Fibroblast of lung (primary cell): Measurements from ENCODE around the gene CIB4. TPM values are rescaled to one million over a fixed set of nuclear protein-coding genes. Genes with fewer than 3 reads are reported as not detected.
"Not testable (repeated sequence)": the region's sequence is repeated elsewhere in the genome, so short reads cannot be mapped to it uniquely, and the experiment has no call there.

Experiments used
- DNase-seq, 2 donors: peaks; one replicate each; pipeline versions ENCODE4 v3.0.0 to v3.0.0-alpha.2; 2010; ENCODE audit warnings: low read depth in 2 of 2
- H2AFZ ChIP-seq: 2 replicates; pipeline ENCODE4 v1.5.1; 2012; ENCODE audit warnings: low read length, control low read depth, inconsistent platforms
- H3K27ac ChIP-seq: 2 replicates; pipeline ENCODE4 v1.5.1; 2011; ENCODE audit warnings: low read length, control low read depth; ENCODE audit not compliant: insufficient read depth
- H3K27me3 ChIP-seq: 2 replicates; pipeline ENCODE4 v1.5.1; 2011; ENCODE audit warnings: mild to moderate bottlenecking, low read length; ENCODE audit not compliant: control insufficient read depth, insufficient read depth
- H3K36me3 ChIP-seq: 2 replicates; pipeline ENCODE4 v1.5.1; 2011; ENCODE audit warnings: low read length; ENCODE audit not compliant: control insufficient read depth, insufficient read depth
- H3K4me1 ChIP-seq: 2 replicates; pipeline ENCODE4 v1.5.1; 2011; ENCODE audit warnings: low read length; ENCODE audit not compliant: control insufficient read depth, insufficient read depth; ENCODE audit errors: extremely low read depth
- H3K4me2 ChIP-seq: 2 replicates; pipeline ENCODE4 v1.5.1; 2011; ENCODE audit warnings: low read length, control low read depth; ENCODE audit not compliant: insufficient read depth; ENCODE audit errors: extremely low read depth
- H3K4me3 ChIP-seq, 4 experiments: fragments of 200-600 bp in 1 of 4; sonication (generic) in 1 of 4; replicated peaks in 1 of 4; 2 replicates each; pipeline ENCODE4 v1.5.1; 2011 to 2016; ENCODE audit warnings: low read length in 4 of 4, low read depth in 3 of 4, mild to moderate bottlenecking in 3 of 4, control low read depth in 2 of 4, inconsistent platforms in 1 of 4, mixed read lengths in 1 of 4; ENCODE audit not compliant: insufficient read depth in 1 of 4; ENCODE audit errors: control extremely low read depth in 1 of 4
- H3K79me2 ChIP-seq: 2 replicates; pipeline ENCODE4 v1.5.1; 2012; ENCODE audit warnings: mild to moderate bottlenecking, low read length, inconsistent platforms; ENCODE audit not compliant: control insufficient read depth, insufficient read depth
- H3K9ac ChIP-seq: 2 replicates; pipeline ENCODE4 v1.5.1; 2011; ENCODE audit warnings: mild to moderate bottlenecking, low read length, control low read depth; ENCODE audit not compliant: insufficient read depth
- H3K9me3 ChIP-seq: 2 replicates; pipeline ENCODE4 v1.5.1; 2012; ENCODE audit warnings: low read depth, low read length; ENCODE audit not compliant: control insufficient read depth, insufficient read depth
- H4K20me1 ChIP-seq: 2 replicates; pipeline ENCODE4 v1.5.1; 2011; ENCODE audit warnings: low read length; ENCODE audit not compliant: control insufficient read depth, insufficient read depth; ENCODE audit errors: extremely low read depth
- CTCF ChIP-seq, 2 donors: IDR thresholded peaks in 1 of 2; conservative IDR thresholded peaks in 1 of 2; 1 replicate in 1 of 2; 2 replicates in 1 of 2; pipeline ENCODE4 v1.5.1; 2011 to 2012; ENCODE audit warnings: low read length in 2 of 2, control low read depth in 1 of 2, inconsistent platforms in 1 of 2, low read depth in 1 of 2, mild to moderate bottlenecking in 1 of 2
- EZH2 ChIP-seq: IDR thresholded peaks from 2 replicates; pipeline ENCODE4 v1.5.1; 2012; ENCODE audit warnings: low read length, control low read depth, mild to moderate bottlenecking; ENCODE audit errors: missing control alignments
- polyA plus RNA-seq, 2 donors: library from polyadenylated mRNA; depleted of rRNA in 1 of 2; stranded (reverse) in 1 of 2; unstranded in 1 of 2; fragments of >200 nt; gene quantifications; 2 replicates each; pipeline ENCODE4 v1.2.1, GENCODE V29; 2011 to 2012; ENCODE audit warnings: missing spikeins in 1 of 2
- total RNA-seq: library from RNA; depleted of rRNA; stranded (reverse); fragments of >200 nt; gene quantifications from 2 replicates; pipeline ENCODE4 v1.2.1, GENCODE V29; 2014

The CIB4 gene
- total and polyA plus RNA-seq, 2 donors (not counting 1 experiment from before 2014, with no cell fraction given), result not detected

- Histone ChIP-seq H3K4me1 (no peaks in the 10 kb centered on the region), H3K27ac (no peak overlapping the region), H3K9ac (no peak overlapping the region), H3K9me3 (no peaks in the 10 kb centered on the region), H4K20me1 (no peaks in the 10 kb centered on the region), H2AFZ (no peak overlapping the region), H3K27me3 (peaks cover 6% of the 10 kb centered on the region), H3K36me3 (no peaks in the 10 kb centered on the region), H3K4me2 (no peak overlapping the region), H3K4me3 (no peak overlapping the region), H3K79me2 (no peaks in the 10 kb centered on the region)
- TF ChIP-seq EZH2 (no peak), CTCF (conservative IDR thresholded peaks at IDR 0.05 in 1 of 2, IDR thresholded peaks at IDR 0.05 in 1 of 2; ENCODE audit: low read depth in 1 of 2, low read length in 2 of 2) (no peak)
- peak in 1 of 2 donors; percentile 18 for DNase-seq
These were observed 27.9 kb upstream of the CIB4 start for GRCh38 chr2:26668856-26669750.

GRCh38 chr2:26668041-26668440, 26.9 kb upstream of the CIB4 start:
- H3K4me3 ChIP-seq, result no peak overlapping the region
- H2AFZ ChIP-seq, result no peak overlapping the region
- no peaks in the 10 kb centered on the region for H3K9me3 ChIP-seq
- H4K20me1 ChIP-seq, result no peaks in the 10 kb centered on the region
- H3K79me2 ChIP-seq, result no peaks in the 10 kb centered on the region
- H3K4me2 ChIP-seq, result no peak overlapping the region
- H3K36me3 ChIP-seq, result no peaks in the 10 kb centered on the region
- H3K4me1 ChIP-seq, result no peaks in the 10 kb centered on the region
- H3K27ac ChIP-seq, result no peak overlapping the region
- no peak overlapping the region for H3K9ac ChIP-seq
- H3K27me3 ChIP-seq, result peaks cover 6% of the 10 kb centered on the region
- TF ChIP-seq EZH2 (no peak), CTCF (conservative IDR thresholded peaks at IDR 0.05 in 1 of 2, IDR thresholded peaks at IDR 0.05 in 1 of 2; ENCODE audit: low read depth in 1 of 2, low read length in 2 of 2) (no peak)
- DNase-seq, result no peak

- H3K79me2 ChIP-seq, result no peaks in the 10 kb centered on the region
- H3K27me3 ChIP-seq, result peaks cover 6% of the 10 kb centered on the region
- no peaks in the 10 kb centered on the region for H4K20me1 ChIP-seq
- H3K9me3 ChIP-seq, result no peaks in the 10 kb centered on the region
- no peaks in the 10 kb centered on the region for H3K4me1 ChIP-seq
- H2AFZ ChIP-seq, result no peak overlapping the region
- TF ChIP-seq EZH2 (no peak), CTCF (conservative IDR thresholded peaks at IDR 0.05 in 1 of 2, IDR thresholded peaks at IDR 0.05 in 1 of 2; ENCODE audit: low read depth in 1 of 2, low read length in 2 of 2) (no peak)
- no peak overlapping the region for H3K4me3 ChIP-seq
- DNase-seq, result peak in 1 of 2 donors; percentile 30
- no peaks in the 10 kb centered on the region for H3K36me3 ChIP-seq
- H3K27ac ChIP-seq, result no peak overlapping the region
- H3K9ac ChIP-seq, result no peak overlapping the region
- H3K4me2 ChIP-seq, result no peak overlapping the region
These were observed 25.5 kb upstream of the CIB4 start for GRCh38 chr2:26666671-26667070.

- not testable (repeated sequence) for H3K4me3 ChIP-seq, H3K4me2 ChIP-seq, H4K20me1 ChIP-seq, H3K27ac ChIP-seq, H3K27me3 ChIP-seq, H2AFZ ChIP-seq, H3K9me3 ChIP-seq, H3K4me1 ChIP-seq, H3K9ac ChIP-seq, DNase-seq, H3K36me3 ChIP-seq, H3K79me2 ChIP-seq
These were observed 24.1 kb upstream of the CIB4 start for GRCh38 chr2:26665296-26665695.
